H9 (cell line): ENCODE measurements around the gene MEI4. TPM values are rescaled to one million over a fixed set of nuclear protein-coding genes. Genes with fewer than 3 reads are reported as not detected.

Experiments
- DNase-seq: peaks from one replicate; pipeline ENCODE4 v3.0.0-alpha.2; 2017
- H2AFZ ChIP-seq: one replicate; pipeline ENCODE4 v1.6.1; 2013; ENCODE audit warnings: mild to moderate bottlenecking, low read length, control low read depth, moderate library complexity
- H2AK5ac ChIP-seq: 2 replicates; pipeline ENCODE4 v1.6.1; 2013; ENCODE audit warnings: low read length, control low read depth, mixed read lengths; ENCODE audit not compliant: insufficient read length
- H2BK120ac ChIP-seq: one replicate; pipeline ENCODE4 v1.6.1; 2013; ENCODE audit warnings: low read depth, mild to moderate bottlenecking, low read length, control low read depth, inconsistent platforms; ENCODE audit not compliant: poor library complexity, severe bottlenecking
- H2BK12ac ChIP-seq: 2 replicates; pipeline ENCODE4 v1.6.1; 2013; ENCODE audit warnings: low read length, control low read depth, mixed read lengths, low read depth; ENCODE audit not compliant: insufficient read length
- H2BK15ac ChIP-seq: 2 replicates; pipeline ENCODE4 v1.6.1; 2013; ENCODE audit warnings: low read depth, low read length, control low read depth
- H2BK20ac ChIP-seq: one replicate; pipeline ENCODE4 v1.6.1; 2013; ENCODE audit warnings: low read depth, mild to moderate bottlenecking, low read length, control low read depth, inconsistent platforms; ENCODE audit not compliant: poor library complexity, severe bottlenecking
- H2BK5ac ChIP-seq: 2 replicates; pipeline ENCODE4 v1.6.1; 2013; ENCODE audit warnings: low read length, control low read depth, mixed read lengths; ENCODE audit not compliant: insufficient read length
- H3K14ac ChIP-seq: 2 replicates; pipeline ENCODE4 v1.6.1; 2013; ENCODE audit warnings: low read length, control low read depth; ENCODE audit not compliant: insufficient read depth
- H3K18ac ChIP-seq: 2 replicates; pipeline ENCODE4 v1.6.1; 2013; ENCODE audit warnings: low read depth, mild to moderate bottlenecking, mixed read lengths, low read length, control low read depth; ENCODE audit not compliant: insufficient read length
- H3K23ac ChIP-seq: 2 replicates; pipeline ENCODE4 v1.6.1; 2013; ENCODE audit warnings: low read length, control low read depth, mixed read lengths, low read depth; ENCODE audit not compliant: insufficient read length
- H3K23me2 ChIP-seq: 2 replicates; pipeline ENCODE4 v1.6.1; 2013; ENCODE audit warnings: low read depth, mild to moderate bottlenecking, mixed read lengths, low read length, control low read depth; ENCODE audit not compliant: insufficient read length, poor library complexity, severe bottlenecking
- H3K27ac ChIP-seq: 2 replicates; pipeline ENCODE4 v1.5.1; 2013; ENCODE audit warnings: low read length, control low read depth, mixed read lengths, low read depth; ENCODE audit not compliant: insufficient read length
- H3K27me3 ChIP-seq: 2 replicates; pipeline ENCODE4 v1.6.1; 2013; ENCODE audit warnings: low read length, control low read depth, inconsistent platforms; ENCODE audit not compliant: insufficient read depth
- H3K4ac ChIP-seq: 2 replicates; pipeline ENCODE4 v1.6.1; 2013; ENCODE audit warnings: low read depth, mild to moderate bottlenecking, control low read depth, inconsistent platforms, low read length, moderate library complexity
- H3K4me1 ChIP-seq: 2 replicates; pipeline ENCODE4 v1.6.1; 2013; ENCODE audit warnings: low read length, control low read depth, inconsistent platforms; ENCODE audit not compliant: insufficient read depth
- H3K4me2 ChIP-seq: 2 replicates; pipeline ENCODE4 v1.6.1; 2013; ENCODE audit warnings: low read length, control low read depth, mixed read lengths; ENCODE audit not compliant: insufficient read length, insufficient read depth
- H3K56ac ChIP-seq: 2 replicates; pipeline ENCODE4 v1.6.1; 2013; ENCODE audit warnings: low read depth, mild to moderate bottlenecking, mixed read lengths, low read length, control low read depth; ENCODE audit not compliant: insufficient read length
- H3K79me1 ChIP-seq: 2 replicates; pipeline ENCODE4 v1.6.1; 2013; ENCODE audit warnings: low read depth, mild to moderate bottlenecking, moderate library complexity, low read length, control low read depth, inconsistent platforms; ENCODE audit not compliant: insufficient read depth, poor library complexity, severe bottlenecking
- H3K79me2 ChIP-seq: 2 replicates; pipeline ENCODE4 v1.6.1; 2013; ENCODE audit warnings: low read length, control low read depth, inconsistent platforms; ENCODE audit not compliant: insufficient read depth
- H3K9ac ChIP-seq: 2 replicates; pipeline ENCODE4 v1.6.1; 2013; ENCODE audit warnings: low read length, control low read depth, mixed read lengths; ENCODE audit not compliant: insufficient read length; ENCODE audit errors: extremely low read depth
- H3K9me3 ChIP-seq: one replicate; pipeline ENCODE4 v1.6.1; 2013; ENCODE audit warnings: low read depth, low read length, inconsistent platforms; ENCODE audit not compliant: control insufficient read depth
- H3T11ph ChIP-seq: one replicate; pipeline ENCODE4 v1.6.1; 2013; ENCODE audit warnings: mild to moderate bottlenecking, low read length, control low read depth, inconsistent platforms
- H4K20me1 ChIP-seq: one replicate; pipeline ENCODE4 v1.6.1; 2013; ENCODE audit not compliant: control insufficient read depth, insufficient read length, insufficient read depth
- H4K5ac ChIP-seq: 2 replicates; pipeline ENCODE4 v1.6.1; 2013; ENCODE audit warnings: low read depth, mild to moderate bottlenecking, mixed read lengths, low read length, control low read depth; ENCODE audit not compliant: insufficient read length
- H4K8ac ChIP-seq: replicated peaks from 2 replicates; pipeline ENCODE4 v1.6.1; 2013; ENCODE audit warnings: low read length, control low read depth, mixed read lengths, low read depth; ENCODE audit not compliant: insufficient read length
- H4K91ac ChIP-seq: 2 replicates; pipeline ENCODE4 v1.6.1; 2013; ENCODE audit warnings: low read depth, mild to moderate bottlenecking, moderate library complexity, mixed read lengths, low read length, control low read depth; ENCODE audit not compliant: insufficient read length
- H3K27ac Mint-ChIP-seq, 3 experiments: 2 replicates in 2 of 3; 3 replicates in 1 of 3; pipeline ENCODE4 v1.8.0; 2020 to 2021; ENCODE audit warnings: mixed read lengths in 3 of 3, mild to moderate bottlenecking in 1 of 3, moderate library complexity in 1 of 3
- H3K27me3 Mint-ChIP-seq: 2 replicates; pipeline ENCODE4 v1.8.0; 2021; ENCODE audit warnings: low read depth, mild to moderate bottlenecking, moderate library complexity, mixed read lengths
- H3K36me3 Mint-ChIP-seq, 3 experiments: 2 replicates in 2 of 3; 3 replicates in 1 of 3; pipeline ENCODE4 v1.8.0; 2020 to 2021; ENCODE audit warnings: low read depth in 3 of 3, mixed read lengths in 3 of 3; ENCODE audit not compliant: insufficient read depth in 1 of 3
- H3K4me1 Mint-ChIP-seq, 2 experiments: 2 replicates each; pipeline ENCODE4 v1.8.0; 2020; ENCODE audit warnings: mixed read lengths in 2 of 2
- H3K4me3 Mint-ChIP-seq, 2 experiments: 2 replicates in 1 of 2; 3 replicates in 1 of 2; pipeline ENCODE4 v1.8.0; 2020 to 2021; ENCODE audit warnings: mild to moderate bottlenecking in 2 of 2, mixed read lengths in 2 of 2, moderate library complexity in 1 of 2
- H3K9me3 Mint-ChIP-seq, 2 experiments: 2 replicates in 1 of 2; 3 replicates in 1 of 2; pipeline ENCODE4 v1.8.0; 2020; ENCODE audit warnings: mild to moderate bottlenecking in 2 of 2, mixed read lengths in 2 of 2, moderate library complexity in 1 of 2
- CTCF ChIP-seq: fragments of 200-600 bp; sonication (generic); conservative IDR thresholded peaks from 3 replicates; pipeline ENCODE4 v1.8.0; 2021; ENCODE audit warnings: antibody characterized with exemption, mild to moderate bottlenecking
- WGBS: extraction: QIAGEN DNeasy Blood & Tissue Kit; methylation state at CpG from one replicate; pipeline ENCODE4 v1.1.7; 2013; ENCODE audit warnings: missing lambda C conversion rate, low lambda C conversion rate, mixed read lengths; ENCODE audit not compliant: insufficient read length; ENCODE audit errors: extremely low coverage; 5-methylcytosine and 5-hydroxymethylcytosine counted together
- total RNA-seq: library from RNA; stranded (reverse); gene quantifications from 2 replicates; pipeline ENCODE4 v1.2.1, GENCODE V29; 2021

Gene MEI4
- total RNA-seq, 1 experiment from 2014 or later = 0.55 TPM

- Histone ChIP-seq H3K18ac (no peak overlapping the region), H3K9me3 (no peaks in the 10 kb centered on the region), H4K91ac (no peak overlapping the region)
Measured at GRCh38 chr6:77604476-77604875, 48.4 kb upstream of the MEI4 start.

More at GRCh38 chr6:77604476-77604875, 48.4 kb upstream of the MEI4 start:
- Histone ChIP-seq H4K20me1 (no peaks in the 10 kb centered on the region), H3K79me2 (no peaks in the 10 kb centered on the region), H3K23ac (no peak overlapping the region), H3K4me1 (no peaks in the 10 kb centered on the region), H3K56ac (no peak overlapping the region), H2BK120ac (no peak overlapping the region), H2AK5ac (no peak overlapping the region), H3K4ac (no peak overlapping the region), H3K79me1 (no peaks in the 10 kb centered on the region), H3K27ac (no peak overlapping the region), H2BK20ac (no peak overlapping the region), H3K4me2 (no peak overlapping the region), H2BK5ac (no peak overlapping the region), H3K27me3 (no peaks in the 10 kb centered on the region), H3T11ph (no peak overlapping the region), H2BK15ac (no peak overlapping the region), H3K9ac (no peak overlapping the region), H4K5ac (no peak overlapping the region), H2BK12ac (no peak overlapping the region), H4K8ac (no peak overlapping the region), H3K14ac (no peak overlapping the region), H2AFZ (no peak overlapping the region), H3K23me2 (no peaks in the 10 kb centered on the region)
- Mint-ChIP-seq H3K27me3 (no peaks in the 10 kb centered on the region), H3K27ac (no peak overlapping the region), H3K4me1 (no peaks in the 10 kb centered on the region), H3K36me3 (0 out of 7 replicates have a peak, but pooled peaks cover 0 to 5% (median 0%) of the 10 kb centered on the region in 3 experiments), H3K9me3 (peaks cover 0 to 3% of the 10 kb centered on the region in 2 experiments; a peak in 3 of 5 replicates), H3K4me3 (no peak overlapping the region)
- no peak for DNase-seq
- WGBS = no CpG with 5 or more reads among the region's 4 CpGs
- no peak for TF ChIP-seq CTCF
